GM18511 (cell line): ENCODE measurements around the gene FHOD3.

Source experiments
- ATAC-seq: cut with Tn5 transposase; IDR thresholded peaks from one replicate; pipeline ENCODE4 v1.9.1; 2021; ENCODE audit warnings: mild to moderate bottlenecking, moderate library complexity; ENCODE audit not compliant: unreplicated experiment

Gene FHOD3

GRCh38 chr18:36465276-36465675 is 167.8 kb downstream of the FHOD3 start:
- no peak for ATAC-seq

GRCh38 chr18:36465970-36466369 is 168.5 kb downstream of the FHOD3 start:
- no peak for ATAC-seq

GRCh38 chr18:36467614-36468013 is 170.1 kb downstream of the FHOD3 start:
- no peak for ATAC-seq

- ATAC-seq = no peak
These were observed 170.6 kb downstream of the FHOD3 start for GRCh38 chr18:36468161-36468560.

- ATAC-seq = no peak
These were observed 171.9 kb downstream of the FHOD3 start for GRCh38 chr18:36469461-36469860.

GRCh38 chr18:36470896-36471295 is 173.4 kb downstream of the FHOD3 start:
- ATAC-seq = no peak

- ATAC-seq = no peak
These were observed 173.9 kb downstream of the FHOD3 start for GRCh38 chr18:36471393-36471792.

- ATAC-seq = no peak
These were observed 178.9 kb downstream of the FHOD3 start for GRCh38 chr18:36476433-36476832.

GRCh38 chr18:36477776-36478175 is 180.3 kb downstream of the FHOD3 start:
- no peak for ATAC-seq

- no peak for ATAC-seq
These were observed 183.7 kb downstream of the FHOD3 start for GRCh38 chr18:36481201-36481657.

- ATAC-seq = no peak
These were observed 184.4 kb downstream of the FHOD3 start for GRCh38 chr18:36481935-36482334.

GRCh38 chr18:36484591-36484990 is 187.1 kb downstream of the FHOD3 start:
- ATAC-seq = no peak

GRCh38 chr18:36485772-36486171 is 188.3 kb downstream of the FHOD3 start:
- ATAC-seq = no peak

- ATAC-seq = no peak
These were observed 190.6 kb downstream of the FHOD3 start for GRCh38 chr18:36488131-36488530.

- no peak for ATAC-seq
These were observed 193.4 kb downstream of the FHOD3 start for GRCh38 chr18:36490897-36491296.

- ATAC-seq = no peak
These were observed 195.3 kb downstream of the FHOD3 start for GRCh38 chr18:36492604-36493329.

- ATAC-seq = no peak
These were observed 196.0 kb downstream of the FHOD3 start for GRCh38 chr18:36493349-36494159.

- no peak for ATAC-seq
These were observed 196.6 kb downstream of the FHOD3 start for GRCh38 chr18:36494160-36494437.

- ATAC-seq = no peak
These were observed 198.5 kb downstream of the FHOD3 start for GRCh38 chr18:36496022-36496421.

- ATAC-seq = peak; percentile 96
These were observed 202.4 kb downstream of the FHOD3 start for GRCh38 chr18:36499938-36500337.

GRCh38 chr18:36501100-36501499 is 203.6 kb downstream of the FHOD3 start:
- ATAC-seq = no peak

- ATAC-seq = no peak
These were observed 206.0 kb downstream of the FHOD3 start for GRCh38 chr18:36503477-36503876.
